ENCODE data around the gene XYLT1.

Gene XYLT1

DNA sequence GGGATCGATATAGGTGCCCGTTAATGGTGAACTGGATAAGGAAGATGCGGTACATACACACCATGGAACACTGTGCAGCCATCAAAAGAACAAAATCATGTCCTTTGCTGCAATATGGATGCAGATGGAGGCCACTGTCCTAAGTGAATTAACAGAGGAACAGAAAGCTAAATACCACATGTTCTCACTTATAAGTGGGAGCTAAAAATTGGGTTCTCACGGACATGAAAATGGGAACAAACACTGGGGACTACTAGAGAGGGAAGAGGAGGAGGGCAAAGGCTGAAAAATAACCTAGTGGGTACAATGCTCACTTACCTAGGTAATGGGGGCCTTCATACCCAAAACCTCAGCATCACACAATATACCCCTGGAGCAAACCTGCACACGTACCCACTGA, 302.6 kb downstream of the XYLT1 start:
- H3K79me2 ChIP-seq (ENCODE audit: control insufficient read depth, low read length): no peaks in the 10 kb centered on the region
- no peaks in the 10 kb centered on the region for H4K20me1 ChIP-seq (ENCODE audit: control insufficient read depth, insufficient read depth, low read depth, low read length)
- H3K27ac ChIP-seq (ENCODE audit: low read depth, low read length): no peak overlapping the region
- H3K4me3 ChIP-seq (ENCODE audit: low read length): no peak overlapping the region
- H3K9me2 ChIP-seq (replicated peaks; ENCODE audit: control insufficient read depth, low read length): no peaks in the 10 kb centered on the region
- H3K27me3 ChIP-seq (ENCODE audit: control insufficient read depth, low read length): no peaks in the 10 kb centered on the region
- H3K4me1 ChIP-seq (ENCODE audit: control insufficient read depth, low read length): peaks cover 7% of the 10 kb centered on the region; the same call in 1 of the 2 replicates
- no peaks in the 10 kb centered on the region for H3F3A ChIP-seq (ENCODE audit: control insufficient read depth, insufficient read depth)
- no peak overlapping the region for H3K4me2 ChIP-seq (ENCODE audit: low read length)
- no peaks in the 10 kb centered on the region for H3K36me3 ChIP-seq (ENCODE audit: control insufficient read depth, low read length)
- no peaks in the 10 kb centered on the region for H3K9me3 ChIP-seq (ENCODE audit: control insufficient read depth, insufficient read depth, low read length)
- TF ChIP-seq CTCF (IDR thresholded peaks at IDR 0.05; ENCODE audit: low read depth, low read length, poor library complexity, severe bottlenecking) (no peak), EZH2phosphoT487 (IDR thresholded peaks at IDR 0.05; ENCODE audit: borderline replicate concordance, low read length) (no peak)

GRCh38 chr16:17166095-17166494, 304.7 kb downstream of the XYLT1 start:
- H3F3A ChIP-seq (ENCODE audit: control insufficient read depth, insufficient read depth): no peaks in the 10 kb centered on the region
- H3K9me2 ChIP-seq (replicated peaks; ENCODE audit: control insufficient read depth, low read length): no peaks in the 10 kb centered on the region
- no peaks in the 10 kb centered on the region for H3K27me3 ChIP-seq (ENCODE audit: control insufficient read depth, low read length)
- H3K4me1 ChIP-seq (ENCODE audit: control insufficient read depth, low read length): peaks cover 7% of the 10 kb centered on the region; the same call in 1 of the 2 replicates
- no peak overlapping the region for H3K4me2 ChIP-seq (ENCODE audit: low read length)
- H3K79me2 ChIP-seq (ENCODE audit: control insufficient read depth, low read length): no peaks in the 10 kb centered on the region
- no peaks in the 10 kb centered on the region for H3K9me3 ChIP-seq (ENCODE audit: control insufficient read depth, insufficient read depth, low read length)
- H3K36me3 ChIP-seq (ENCODE audit: control insufficient read depth, low read length): no peaks in the 10 kb centered on the region
- no peak overlapping the region for H3K4me3 ChIP-seq (ENCODE audit: low read length)
- no peak for TF ChIP-seq EZH2phosphoT487 (IDR thresholded peaks at IDR 0.05; ENCODE audit: borderline replicate concordance, low read length)
- no peak for TF ChIP-seq CTCF (IDR thresholded peaks at IDR 0.05; ENCODE audit: low read depth, low read length, poor library complexity, severe bottlenecking)
- no peaks in the 10 kb centered on the region for H4K20me1 ChIP-seq (ENCODE audit: control insufficient read depth, insufficient read depth, low read depth, low read length)
- H3K27ac ChIP-seq (ENCODE audit: low read depth, low read length): no peak overlapping the region

- no peaks in the 10 kb centered on the region for H3K9me3 ChIP-seq (ENCODE audit: control insufficient read depth, insufficient read depth, low read length)
- peaks cover 7% of the 10 kb centered on the region; the same call in 1 of the 2 replicates for H3K4me1 ChIP-seq (ENCODE audit: control insufficient read depth, low read length)
- no peaks in the 10 kb centered on the region for H3F3A ChIP-seq (ENCODE audit: control insufficient read depth, insufficient read depth)
- no peaks in the 10 kb centered on the region for H3K79me2 ChIP-seq (ENCODE audit: control insufficient read depth, low read length)
- H3K36me3 ChIP-seq (ENCODE audit: control insufficient read depth, low read length): no peaks in the 10 kb centered on the region
- H3K27me3 ChIP-seq (ENCODE audit: control insufficient read depth, low read length): no peaks in the 10 kb centered on the region
- H3K9me2 ChIP-seq (replicated peaks; ENCODE audit: control insufficient read depth, low read length): no peaks in the 10 kb centered on the region
- H4K20me1 ChIP-seq (ENCODE audit: control insufficient read depth, insufficient read depth, low read depth, low read length): no peaks in the 10 kb centered on the region
- H3K4me2 ChIP-seq (ENCODE audit: low read length): no peak overlapping the region
- H3K4me3 ChIP-seq (ENCODE audit: low read length): no peak overlapping the region
- TF ChIP-seq EZH2phosphoT487 (IDR thresholded peaks at IDR 0.05; ENCODE audit: borderline replicate concordance, low read length) (no peak), CTCF (IDR thresholded peaks at IDR 0.05; ENCODE audit: low read depth, low read length, poor library complexity, severe bottlenecking) (no peak)
- H3K27ac ChIP-seq (ENCODE audit: low read depth, low read length): no peak overlapping the region
Measured at GRCh38 chr16:17162560-17162959, 308.2 kb downstream of the XYLT1 start.

Measured in DOHH2 (cell line).